ENCODE data around the gene C10orf143. TPM values are rescaled to one million over a fixed set of nuclear protein-coding genes. Genes with fewer than 3 reads are reported as not detected.
"Not testable (repeated sequence)": the region's sequence is repeated elsewhere in the genome, so short reads cannot be mapped to it uniquely, and the experiment has no call there.

Gene C10orf143
- 1 to 10 TPM; 3.1 to 3.2 TPM for total RNA-seq
- long read RNA-seq, donor 1, partial matches to known transcripts = 0 of 3 reads
- long read RNA-seq, donor 1, other reads (novel, unspliced or antisense) = 1 of 3 reads
- long read RNA-seq, donor 2, partial matches to known transcripts = 0 of 3 reads
- long read RNA-seq, donor 2, other reads (novel, unspliced or antisense) = 3 of 3 reads

DNA sequence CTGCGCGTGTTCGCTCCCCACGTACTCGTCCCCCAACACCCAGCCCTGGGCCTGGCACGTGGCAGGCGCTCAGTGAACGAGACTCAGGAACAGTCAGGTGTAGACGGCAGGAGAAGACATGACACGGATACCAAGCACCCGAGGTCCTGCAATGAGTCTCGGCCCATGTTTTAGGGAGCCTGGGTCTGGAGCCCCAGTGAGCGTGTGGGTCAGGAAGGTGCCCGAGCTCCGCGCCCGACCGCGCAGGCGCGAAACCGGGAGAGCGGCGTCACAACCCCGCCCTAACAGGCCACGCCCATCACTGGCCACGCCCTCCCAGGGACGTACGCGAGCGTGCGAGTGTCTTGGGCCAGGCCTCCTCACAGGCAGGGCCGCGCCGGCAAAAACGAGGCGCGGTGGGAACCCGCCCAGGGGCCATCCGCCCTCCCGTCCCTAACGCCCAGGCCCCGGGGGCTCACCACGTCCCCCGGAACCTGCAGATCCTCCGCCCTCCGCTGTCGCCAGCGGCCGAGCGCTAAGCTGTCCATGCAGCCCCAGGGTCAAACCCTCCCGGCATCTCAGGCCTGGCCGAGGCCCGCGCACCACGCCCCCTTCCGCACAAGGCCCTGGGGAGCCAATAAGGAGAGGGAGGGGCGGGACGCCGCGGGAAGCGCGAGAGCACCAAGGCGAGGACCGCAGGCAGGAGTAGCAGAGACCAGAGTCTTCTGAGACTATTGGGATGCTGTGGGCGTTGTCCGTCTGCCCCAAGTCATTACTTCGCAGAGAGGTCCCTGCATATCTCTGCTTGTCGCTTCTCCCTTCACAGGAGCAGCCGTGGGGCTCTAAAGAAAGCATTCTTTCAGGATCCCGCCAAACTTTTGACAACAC is at the start of gene C10orf143:
Gene C10orf143, minus strand, starts transcription at position 585 of the 867 bp plus-strand sequence. Its CDS starts 58 bp downstream, at position 527.
- intact Hi-C loops (cut with DNase I) = no loop called here
- DNase-seq (ENCODE audit: low spot score) = peak; percentile 99

DNA sequence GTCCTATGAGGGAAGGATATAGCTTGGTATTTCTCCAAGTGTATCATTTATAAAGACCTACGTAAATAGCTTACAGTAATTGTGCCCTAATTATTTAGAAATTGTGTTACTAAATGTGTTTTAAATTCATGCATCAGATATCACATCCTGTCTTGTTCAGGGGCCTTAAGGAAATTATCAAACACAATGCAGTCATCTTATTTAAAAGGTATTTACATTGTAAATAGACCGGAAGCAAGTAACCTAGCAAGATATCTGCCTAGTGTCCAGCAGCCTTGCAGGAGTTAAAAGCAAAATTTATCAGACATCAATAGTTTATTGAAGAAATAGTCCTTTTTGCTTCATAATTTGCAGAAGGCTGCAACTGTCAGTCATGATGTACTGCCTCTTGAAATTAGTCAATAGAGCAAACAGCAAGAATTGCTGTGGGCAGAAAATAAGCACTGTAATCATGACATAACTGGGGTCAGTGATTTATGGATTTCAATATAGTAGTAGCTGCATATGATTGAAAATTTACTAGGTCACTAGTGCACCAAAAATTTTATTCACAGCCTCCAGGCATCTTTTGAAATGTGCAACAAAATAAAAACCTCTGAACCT is 48.7 kb upstream of the C10orf143 start:
- intact Hi-C loops (cut with DNase I) = no loop called here
- no peak for DNase-seq (ENCODE audit: low spot score)

DNA sequence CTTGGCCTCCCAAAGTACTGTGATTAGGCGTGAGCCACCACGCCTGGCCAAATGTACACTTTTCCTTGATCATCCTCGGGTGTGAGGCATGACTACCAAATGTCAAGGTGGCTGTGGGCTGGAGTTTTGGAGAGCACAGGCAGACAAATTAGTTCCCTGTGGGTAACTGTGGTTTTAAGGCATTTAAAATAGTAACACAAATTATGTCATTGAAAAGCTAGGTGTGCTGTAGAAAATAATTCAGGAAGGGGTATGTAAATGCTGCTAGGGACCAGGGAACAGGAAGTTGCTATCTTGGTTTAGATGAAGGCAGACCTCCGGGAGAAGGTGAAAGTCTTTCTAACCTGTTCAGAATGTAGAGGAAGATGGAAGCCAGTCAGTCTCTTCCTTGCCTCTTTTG is 35.4 kb upstream of the C10orf143 start:
- no peak for DNase-seq (ENCODE audit: low spot score)
- intact Hi-C loops (cut with DNase I) = loop anchor here in 1 of 2 donors (1.0 kb wide), 1 partner anchor 19 kb away; no protein-coding TSS in a partner anchor

DNA sequence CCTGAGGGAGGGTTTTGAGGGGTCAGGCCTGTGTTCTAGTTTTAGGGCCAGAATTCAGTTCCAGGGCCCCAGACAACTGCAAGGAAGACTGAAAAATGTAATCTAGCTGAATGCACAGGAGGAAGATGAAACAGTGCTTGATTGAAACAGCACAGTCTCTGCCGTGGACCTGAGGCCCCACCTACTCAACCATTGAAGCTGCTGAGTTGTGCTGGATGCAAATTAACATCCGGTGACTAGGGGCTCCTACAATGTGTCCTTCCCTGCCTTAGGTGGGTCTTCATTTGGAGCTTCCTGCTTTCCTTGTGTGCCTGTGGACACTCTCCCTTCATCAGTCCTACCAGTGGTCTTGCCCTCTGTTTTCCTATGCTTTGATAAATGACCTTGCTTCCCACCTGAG is 31.2 kb upstream of the C10orf143 start:
- intact Hi-C loops (cut with DNase I) = no loop called here
- DNase-seq (ENCODE audit: low spot score) = no peak

DNA sequence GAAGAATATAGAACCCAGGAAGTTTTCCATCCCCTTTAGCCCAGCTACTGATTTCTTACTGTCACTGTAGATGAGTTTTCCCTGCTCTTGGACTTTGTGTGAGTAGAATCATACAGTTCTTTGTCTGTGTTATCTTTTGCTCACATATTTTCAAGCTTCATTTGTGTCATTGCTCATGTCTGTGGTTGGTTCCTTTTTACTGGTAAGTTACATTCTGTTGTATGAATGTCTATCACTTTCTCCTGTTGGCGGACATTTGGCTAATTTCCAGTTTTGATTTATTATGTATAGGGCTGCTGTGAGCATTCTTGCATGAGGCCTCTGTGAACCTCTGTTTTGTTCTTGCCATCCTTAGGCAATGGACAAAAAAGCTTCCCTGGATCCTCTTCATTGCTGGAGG is 30.8 kb upstream of the C10orf143 start:
- DNase-seq (ENCODE audit: low spot score) = no peak
- intact Hi-C loops (cut with DNase I) = no loop called here

DNA sequence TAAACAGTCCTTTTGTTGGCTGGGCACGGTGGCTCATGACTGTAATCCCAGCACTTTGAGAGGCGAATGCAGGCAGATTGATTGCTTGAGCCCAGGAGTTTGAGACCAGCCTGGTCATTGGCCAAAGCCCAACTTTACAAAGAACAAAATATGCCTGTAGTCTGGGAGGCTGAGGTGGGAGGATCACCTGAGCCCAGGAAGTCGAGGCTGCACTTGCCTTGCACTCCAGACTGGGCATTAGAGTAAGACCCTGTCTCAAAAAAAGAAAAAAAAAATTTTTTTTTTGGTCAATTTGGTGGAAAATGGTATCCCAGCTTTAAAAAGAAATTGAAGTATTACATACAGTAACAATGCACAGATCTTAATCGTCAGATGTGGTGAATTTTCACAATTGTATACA is 30.4 kb upstream of the C10orf143 start:
- intact Hi-C loops (cut with DNase I) = no loop called here
- no peak for DNase-seq (ENCODE audit: low spot score)

DNA sequence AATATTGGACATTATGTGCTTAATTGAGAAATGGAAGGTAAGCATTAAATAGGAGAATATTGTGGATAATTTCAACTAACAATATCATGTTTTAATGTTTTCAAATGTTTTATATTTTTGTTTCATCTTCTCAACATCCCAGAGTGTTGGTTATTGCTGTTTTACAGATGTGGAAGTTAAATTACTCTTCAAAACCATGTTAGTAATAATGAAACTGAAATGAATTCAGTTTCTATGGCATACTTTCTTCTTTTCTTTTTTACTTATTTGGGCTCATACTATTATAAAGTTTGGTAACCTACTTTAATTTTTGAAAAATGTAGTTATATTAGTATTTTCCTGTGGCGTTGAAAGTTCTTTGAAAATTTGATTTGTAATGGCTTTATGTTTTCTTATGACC is 29.8 kb upstream of the C10orf143 start:
- intact Hi-C loops (cut with DNase I) = no loop called here
- DNase-seq (ENCODE audit: low spot score) = no peak

DNA sequence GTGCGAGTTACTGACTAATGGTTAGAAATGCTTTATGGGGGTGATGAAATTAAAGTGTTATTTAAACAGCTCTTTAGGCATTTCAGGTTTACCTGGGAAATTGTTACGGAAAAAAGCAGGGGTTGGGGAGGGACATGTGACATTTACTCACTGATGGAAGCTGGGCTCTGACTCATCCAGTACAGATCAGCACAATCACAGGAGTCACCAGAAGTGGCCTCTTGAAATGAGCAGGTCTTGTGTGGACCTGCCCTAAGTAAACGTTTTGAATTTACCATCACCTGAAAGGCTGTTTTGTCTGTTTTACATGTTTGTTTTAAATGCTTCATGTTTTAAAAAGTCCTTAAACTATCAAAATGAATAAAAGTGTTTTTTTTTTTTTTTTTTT is 27.8 kb upstream of the C10orf143 start:
- no peak for DNase-seq (ENCODE audit: low spot score)
- intact Hi-C loops (cut with DNase I) = no loop called here

DNA sequence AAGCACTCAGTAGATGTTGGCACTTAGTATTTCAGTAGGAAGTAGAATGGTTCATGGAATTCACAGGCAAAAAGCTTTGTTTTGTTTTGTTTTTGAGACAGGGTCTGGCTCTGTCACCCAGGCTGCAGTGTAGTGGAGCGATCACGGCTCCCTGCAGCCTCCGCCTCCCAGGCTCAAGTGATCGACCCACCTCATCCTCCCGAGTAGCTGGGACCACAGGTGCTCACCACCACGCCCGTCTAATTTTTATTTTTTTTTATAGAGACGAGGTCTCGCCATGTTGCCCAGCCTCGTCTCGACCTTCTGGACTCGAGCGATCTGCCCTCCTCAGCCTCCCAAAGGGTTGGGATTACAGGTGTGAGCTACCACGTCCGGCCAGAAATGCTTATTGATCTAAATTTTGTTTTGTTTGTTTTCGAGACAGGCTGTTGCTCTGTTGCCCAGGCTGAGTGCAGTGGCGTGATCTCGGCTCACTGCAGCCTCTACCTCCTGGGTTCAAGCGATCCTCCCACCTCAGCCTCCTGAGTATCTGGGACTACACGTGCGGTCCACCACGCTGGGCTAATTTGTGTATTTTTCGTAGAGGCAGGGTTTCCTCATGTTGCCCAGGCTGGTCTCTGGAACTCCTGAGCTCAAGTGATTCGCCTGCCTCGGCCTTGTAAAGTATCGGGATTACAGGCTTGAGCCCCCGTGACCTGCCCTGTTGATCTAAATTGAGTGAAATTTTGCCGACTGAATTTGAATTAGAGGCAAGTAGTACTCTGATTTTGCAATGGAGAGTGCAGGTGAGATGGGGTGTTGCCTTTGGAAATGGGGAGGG is 27.2 kb upstream of the C10orf143 start:
- intact Hi-C loops (cut with DNase I) = no loop called here
- DNase-seq (ENCODE audit: low spot score) = no peak

DNA sequence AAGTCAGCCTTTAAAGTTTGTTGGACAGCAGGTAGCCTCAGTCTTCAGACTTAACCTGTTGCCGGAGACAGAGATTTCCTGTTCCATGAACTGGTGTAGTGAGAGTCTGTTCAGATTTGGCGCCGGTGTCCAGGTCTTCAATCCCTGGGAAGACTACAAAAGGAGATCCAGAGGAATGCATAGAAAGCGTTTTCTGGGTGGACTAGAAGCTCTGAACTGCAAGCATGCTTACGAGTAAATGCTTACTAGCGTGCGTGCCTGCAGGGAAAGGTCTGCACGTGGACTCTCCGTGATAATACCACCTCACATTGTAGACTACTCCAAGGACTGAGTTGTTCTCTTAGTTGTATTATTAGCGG is 26.4 kb upstream of the C10orf143 start:
- DNase-seq (ENCODE audit: low spot score) = no peak
- intact Hi-C loops (cut with DNase I) = no loop called here

DNA sequence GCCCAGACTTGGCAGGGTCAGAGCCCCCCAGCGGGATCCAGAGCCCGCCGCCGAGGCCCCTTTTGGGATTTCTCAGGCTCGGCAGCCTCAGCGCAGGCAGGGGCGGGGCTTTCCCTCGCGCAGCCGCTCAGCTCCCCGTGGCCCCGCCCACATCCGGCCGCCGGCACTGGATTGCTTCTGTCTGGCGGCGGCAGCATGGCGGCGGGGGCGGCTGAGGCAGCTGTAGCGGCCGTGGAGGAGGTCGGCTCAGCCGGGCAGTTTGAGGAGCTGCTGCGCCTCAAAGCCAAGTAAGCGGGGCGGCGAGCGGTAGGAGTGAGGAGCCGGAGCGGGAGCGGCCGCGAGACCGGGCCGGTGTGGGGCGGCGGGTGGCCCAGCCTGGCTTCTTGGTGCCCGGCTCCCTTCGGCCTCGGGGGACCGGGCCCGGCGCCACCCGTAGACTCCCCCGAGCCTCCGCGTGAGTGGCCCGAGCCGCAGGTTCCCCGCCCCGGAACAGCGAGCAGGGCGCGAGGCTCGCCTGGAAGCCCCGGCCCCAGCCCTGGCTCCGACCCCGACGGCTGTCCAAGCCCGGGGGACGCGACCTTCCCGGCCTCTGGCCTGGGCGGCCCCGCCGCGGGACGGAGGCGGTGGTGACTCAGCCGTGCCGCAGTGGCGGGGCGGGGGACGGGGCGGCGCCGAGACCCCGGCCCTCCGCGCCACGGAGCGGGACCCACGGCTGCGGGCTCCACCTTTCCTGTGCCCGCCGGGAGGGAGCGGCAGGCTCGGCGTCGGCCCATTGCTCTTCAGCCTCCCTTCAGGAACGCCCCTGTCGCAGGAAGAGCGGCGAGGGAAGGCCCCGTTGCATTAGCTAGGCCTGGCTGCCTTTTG is 25.8 kb upstream of the C10orf143 start, which contains the start of gene GLRX3:
Gene GLRX3, plus strand, starts transcription at position 166 of the 864 bp plus-strand sequence. Its CDS starts 30 bp downstream, at position 196.
- DNase-seq (ENCODE audit: low spot score) = peak; percentile 96
- intact Hi-C loops (cut with DNase I) = no loop called here

DNA sequence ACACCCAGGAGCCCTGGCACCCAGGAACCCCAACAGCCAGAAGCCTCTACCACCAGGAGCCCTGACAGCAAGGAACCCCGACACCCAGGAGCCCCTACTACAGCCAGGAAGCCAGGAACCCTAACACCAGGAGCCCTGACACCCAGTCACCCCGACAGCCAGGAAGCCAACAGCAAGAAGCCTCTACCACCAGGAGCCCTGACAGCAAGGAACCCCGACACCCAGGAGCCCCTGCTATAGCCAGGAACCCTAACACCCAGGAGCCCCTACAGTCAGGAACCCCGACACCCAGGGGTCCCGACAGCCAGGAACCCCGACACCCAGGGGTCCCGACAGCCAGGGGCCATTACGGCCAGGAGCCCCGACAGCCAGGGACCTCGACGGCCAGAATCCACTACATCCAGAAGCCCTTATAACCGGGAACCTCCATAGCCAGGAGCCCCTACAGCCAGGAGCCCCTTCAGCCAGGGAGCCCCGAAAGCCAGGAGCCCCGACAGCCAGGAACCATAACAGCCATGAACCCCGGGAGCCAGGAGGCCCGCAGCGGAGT is 25.1 kb upstream of the C10orf143 start:
- no peak for DNase-seq (ENCODE audit: low spot score)
- intact Hi-C loops (cut with DNase I) = no loop called here

DNA sequence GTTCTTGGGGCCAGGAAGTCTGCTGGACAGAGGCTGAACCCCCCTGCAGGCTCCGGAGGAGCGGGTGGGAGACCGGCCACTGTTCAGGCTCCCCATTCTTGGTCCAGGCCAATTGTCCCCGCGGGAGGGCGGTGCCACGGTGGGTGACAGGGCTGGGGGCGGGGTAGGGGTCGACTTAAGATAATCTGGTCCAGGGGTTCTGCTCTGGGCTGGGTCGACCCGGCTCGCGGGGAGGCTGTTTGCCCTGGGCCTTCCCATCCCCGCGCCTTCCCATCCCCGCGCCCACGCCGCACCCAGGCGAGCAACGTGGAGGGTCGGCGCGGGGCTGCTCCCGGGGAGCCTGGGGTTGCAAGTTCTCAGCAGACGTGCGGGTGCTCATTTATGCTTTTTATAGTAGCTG is 18.3 kb upstream of the C10orf143 start:
- DNase-seq (ENCODE audit: low spot score) = no peak
- intact Hi-C loops (cut with DNase I) = no loop called here

DNA sequence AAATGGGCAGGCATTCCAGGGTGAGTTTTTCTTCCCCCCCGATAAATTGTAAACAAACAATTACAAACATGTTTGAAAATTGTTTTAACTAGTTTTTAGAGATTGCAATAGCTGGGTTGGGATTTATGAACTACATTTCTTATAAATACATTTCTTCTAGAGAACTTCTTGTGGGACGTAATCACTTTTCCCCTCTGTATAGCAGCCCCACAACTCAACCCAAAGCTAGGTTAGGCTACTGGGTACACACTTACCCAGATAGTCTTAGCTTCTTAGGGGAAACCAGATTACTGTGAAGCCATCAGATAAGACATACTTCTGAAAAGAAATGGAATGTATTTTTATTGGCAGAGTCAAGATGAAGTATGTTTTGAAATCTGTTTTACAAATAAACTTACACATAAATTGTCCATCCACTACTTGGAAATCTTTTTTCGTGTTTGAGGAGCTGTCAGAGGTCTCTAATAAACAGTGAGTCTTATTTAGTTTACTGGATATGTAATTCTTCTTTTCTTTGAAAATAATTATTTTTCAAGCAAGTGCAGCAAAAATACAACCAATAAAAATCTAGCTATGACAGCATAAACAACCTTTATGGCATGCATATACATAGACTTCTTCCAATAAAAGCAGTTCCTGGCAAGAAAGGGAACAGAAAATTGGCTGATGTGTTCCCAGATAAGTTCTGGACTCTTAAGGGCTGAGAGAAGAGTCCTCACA is 17.6 kb upstream of the C10orf143 start:
- intact Hi-C loops (cut with DNase I) = no loop called here
- DNase-seq (ENCODE audit: low spot score) = no peak

DNA sequence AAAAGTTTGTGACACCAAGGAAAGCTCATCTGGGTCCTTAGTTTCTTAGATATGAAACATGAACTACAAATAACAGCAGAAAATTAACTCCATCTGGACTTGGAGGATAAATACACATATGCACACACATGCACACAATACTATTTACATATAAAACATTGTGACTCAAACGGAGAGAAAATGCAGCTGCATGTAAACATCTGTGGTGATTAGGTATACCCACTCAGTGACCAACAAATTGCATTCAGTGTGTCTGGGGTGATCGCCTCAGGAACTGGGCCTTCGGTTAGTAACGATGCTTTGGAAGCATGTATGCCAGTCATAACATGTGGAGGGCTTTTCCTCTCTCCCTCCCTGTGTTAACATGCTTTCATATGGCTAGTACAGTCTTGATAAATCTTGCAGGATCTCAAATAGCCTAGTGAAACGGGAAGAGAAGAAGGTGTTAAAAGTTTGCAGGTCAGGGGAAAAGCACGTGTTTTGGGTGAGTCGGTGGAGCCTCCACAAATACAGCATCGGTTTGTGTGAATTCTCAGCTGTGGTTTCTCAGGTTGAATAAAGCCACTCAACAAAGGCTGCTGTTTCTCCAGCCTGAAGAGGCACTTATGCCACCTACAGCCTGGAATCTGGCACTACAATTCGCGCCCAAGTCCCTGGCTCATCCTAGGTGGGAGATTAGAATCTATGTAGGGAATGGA is 16.9 kb upstream of the C10orf143 start:
- no peak for DNase-seq (ENCODE audit: low spot score)
- intact Hi-C loops (cut with DNase I) = loop anchor here in 1 of 2 donors (1.0 kb wide), 1 partner anchor 19 kb away; no protein-coding TSS in a partner anchor

DNA sequence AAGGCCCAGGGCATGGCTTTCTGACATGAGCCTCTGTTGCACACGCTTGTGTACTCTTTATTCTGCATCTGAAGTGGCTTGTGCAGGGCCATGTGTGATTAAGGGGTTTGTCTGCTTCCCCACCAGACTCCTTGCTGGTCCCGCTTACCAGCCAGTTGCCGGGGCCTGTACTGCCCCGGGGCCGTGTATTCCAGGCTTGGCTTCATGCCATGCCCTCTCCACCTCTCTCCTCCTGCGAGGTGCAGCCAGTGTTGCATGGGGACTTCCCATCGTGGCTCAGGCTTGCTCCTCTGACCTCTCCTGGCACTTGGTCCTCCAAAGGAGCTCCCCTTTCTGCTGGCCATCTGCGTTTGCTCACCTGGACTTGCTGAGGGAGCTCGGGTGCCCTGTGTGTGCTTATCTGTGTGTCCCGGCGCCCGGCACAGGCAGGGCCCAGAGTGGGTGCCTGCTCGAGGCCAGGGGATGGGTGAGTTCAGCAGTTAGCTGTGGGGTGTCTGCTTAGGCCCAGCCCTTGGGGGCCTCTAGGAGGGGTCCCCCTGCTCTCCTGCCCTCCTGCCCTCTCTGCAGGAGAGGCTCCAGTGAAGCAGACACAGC is 11.0 kb upstream of the C10orf143 start:
- DNase-seq (ENCODE audit: low spot score) = no peak
- intact Hi-C loops (cut with DNase I) = no loop called here

DNA sequence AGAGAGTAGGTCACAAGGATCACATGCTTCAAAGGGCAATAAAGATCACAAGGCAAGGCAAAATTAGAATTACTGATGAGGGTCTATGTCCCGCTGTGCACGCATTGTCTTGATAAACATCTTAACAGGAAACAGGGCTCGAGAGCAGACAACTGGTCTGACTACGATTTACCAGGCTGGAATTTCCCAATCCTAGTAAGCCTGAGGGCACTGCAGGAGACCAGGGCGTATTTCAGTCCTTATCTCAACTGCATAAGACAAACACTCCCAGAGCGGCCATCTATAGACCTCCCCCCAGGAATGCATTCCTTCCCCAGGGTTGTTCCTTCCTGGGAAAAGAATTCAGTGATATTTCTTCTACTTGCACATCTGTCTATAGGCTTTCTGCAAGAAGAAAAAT is 6.9 kb upstream of the C10orf143 start:
- intact Hi-C loops (cut with DNase I); DNase-seq (ENCODE audit: low spot score): not testable (repeated sequence)

Data from posterior vena cava (tissue), 2 donors.